HG03565 (cell line): Measurements from ENCODE around the gene ZCWPW1.
"Not testable (repeated sequence)": the region's sequence is repeated elsewhere in the genome, so short reads cannot be mapped to it uniquely, and the experiment has no call there.

Source experiments
- ATAC-seq: cut with Tn5 transposase; IDR thresholded peaks from one replicate; pipeline ENCODE4 v1.9.1; 2021; ENCODE audit warnings: mild to moderate bottlenecking, moderate library complexity; ENCODE audit not compliant: unreplicated experiment

ZCWPW1 gene

DNA sequence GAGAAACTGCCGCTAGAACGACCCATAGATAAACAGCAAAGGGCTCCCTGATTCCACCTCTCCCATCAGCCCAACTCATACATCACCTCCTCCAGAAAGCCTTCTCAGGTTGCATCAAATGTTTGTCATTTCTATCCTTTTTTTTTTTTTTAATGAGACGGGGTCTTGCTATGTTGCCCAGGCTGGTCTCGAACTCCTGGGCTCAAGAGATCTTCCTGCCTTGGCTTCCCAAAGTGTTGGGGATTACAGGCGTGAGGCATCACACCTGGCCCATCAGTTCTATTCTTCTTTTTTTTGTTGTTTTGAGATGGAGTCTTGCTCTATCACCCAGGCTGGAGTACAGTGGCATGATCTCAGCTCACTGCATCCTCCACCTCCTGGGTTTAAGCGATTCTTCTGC lies 28.5 kb upstream of the ZCWPW1 start:
- ATAC-seq = no peak

DNA sequence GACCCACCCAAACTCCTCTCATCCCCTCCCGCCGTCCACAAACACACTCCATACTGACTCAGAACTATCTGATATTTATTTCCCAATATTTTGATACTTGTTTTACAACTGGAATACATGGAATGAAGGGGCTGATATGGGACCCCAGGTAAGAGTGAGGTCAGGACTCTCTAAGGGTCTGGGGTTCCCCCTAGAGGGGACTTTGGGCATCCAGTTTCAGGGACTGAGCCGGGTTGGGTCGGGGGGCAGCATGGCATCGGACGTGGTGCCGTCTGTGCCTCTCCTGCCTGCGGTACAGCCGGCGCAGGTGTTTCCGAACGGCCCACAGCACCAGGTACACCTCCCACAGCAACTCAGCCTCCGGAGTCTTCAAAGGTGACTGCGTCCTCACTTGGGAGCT lies 28.1 kb upstream of the ZCWPW1 start:
- ATAC-seq = no peak

DNA sequence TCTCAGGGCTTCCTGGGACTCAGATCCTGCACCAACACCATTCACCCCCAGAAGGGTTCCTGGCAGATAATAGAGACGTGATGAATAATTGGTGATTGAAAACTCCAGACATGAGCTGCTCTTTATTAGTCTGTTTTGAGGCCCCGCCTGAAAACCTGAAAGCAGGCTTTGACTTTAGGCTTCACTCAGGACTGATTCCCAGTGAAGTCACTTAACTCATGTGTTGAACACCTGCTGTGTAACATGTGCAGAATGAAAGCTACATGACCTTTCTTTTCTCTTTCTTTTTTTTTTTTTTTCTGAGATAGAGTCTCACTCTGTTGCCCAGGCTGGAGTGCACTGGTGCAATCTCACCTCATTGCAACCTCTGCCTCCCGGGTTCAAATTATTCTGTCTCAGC lies 26.7 kb upstream of the ZCWPW1 start:
- ATAC-seq = no peak

DNA sequence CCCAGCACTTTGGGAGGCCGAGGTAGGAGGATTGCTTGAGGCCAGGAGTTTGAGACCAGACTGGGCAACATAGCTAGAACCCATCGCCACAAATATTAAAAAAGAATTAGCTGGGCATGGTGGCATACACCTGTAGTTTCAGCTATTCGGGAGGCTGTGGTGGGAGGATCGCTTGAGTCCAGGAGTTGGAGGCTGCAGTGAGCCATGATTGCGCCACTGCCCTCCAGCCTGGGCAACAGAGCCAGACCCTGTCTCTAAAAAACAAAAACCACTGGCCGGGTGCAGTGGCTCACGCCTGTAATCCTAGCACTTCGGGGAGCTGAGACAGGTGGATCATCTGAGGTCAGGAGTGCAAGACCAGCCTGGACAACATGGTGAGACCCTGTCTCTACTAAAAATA lies 25.4 kb upstream of the ZCWPW1 start:
- ATAC-seq = not testable (repeated sequence)

DNA sequence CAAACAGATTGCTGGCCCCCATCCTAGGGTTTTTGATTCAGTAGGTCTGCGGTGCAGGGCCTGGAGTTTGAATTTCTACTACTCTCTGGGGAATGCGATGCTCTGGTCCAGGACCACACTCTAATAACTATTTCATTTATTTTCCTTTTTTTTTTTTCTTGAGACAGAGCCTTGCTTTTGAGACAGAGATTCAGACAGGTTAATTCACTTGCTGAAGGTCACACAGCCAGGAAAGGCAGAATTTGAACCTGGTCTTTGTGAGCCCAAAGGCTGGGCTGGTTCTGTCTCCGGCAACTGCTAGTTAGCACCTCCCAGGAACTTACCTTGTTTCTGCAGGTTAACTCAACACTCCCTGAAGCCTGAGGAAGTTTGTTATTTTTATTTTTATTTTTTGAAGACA lies 24.0 kb upstream of the ZCWPW1 start:
- ATAC-seq = no peak

DNA sequence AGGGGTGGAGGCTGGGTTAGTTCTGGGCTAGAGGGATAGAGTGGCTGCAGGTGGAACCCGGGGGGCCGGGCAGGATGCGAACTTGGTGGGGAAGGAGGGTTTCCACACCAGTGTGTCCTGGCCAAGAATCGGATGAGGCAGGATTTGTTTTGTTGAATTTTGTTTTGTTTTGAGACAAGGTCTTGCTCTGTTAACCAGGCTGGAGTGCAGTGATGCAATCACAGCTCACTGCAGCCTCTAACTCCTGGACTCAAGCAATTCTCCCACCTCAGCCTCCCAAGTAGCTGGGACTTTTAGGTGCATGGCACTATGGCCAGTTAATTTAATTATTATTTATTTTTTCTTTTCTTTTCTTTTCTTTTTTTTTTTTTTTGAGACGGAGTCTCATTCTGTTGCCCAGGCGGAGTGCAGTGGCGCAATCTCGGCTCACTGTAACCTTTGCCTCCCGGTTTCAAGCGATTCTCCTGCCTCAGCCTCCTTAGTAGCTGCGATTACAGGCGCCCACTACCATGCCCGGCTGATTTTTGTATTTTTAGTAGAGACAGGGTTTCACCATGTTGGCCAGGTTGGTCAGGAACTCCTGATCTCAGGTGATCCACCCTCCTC lies 20.8 kb upstream of the ZCWPW1 start:
- ATAC-seq = no peak

DNA sequence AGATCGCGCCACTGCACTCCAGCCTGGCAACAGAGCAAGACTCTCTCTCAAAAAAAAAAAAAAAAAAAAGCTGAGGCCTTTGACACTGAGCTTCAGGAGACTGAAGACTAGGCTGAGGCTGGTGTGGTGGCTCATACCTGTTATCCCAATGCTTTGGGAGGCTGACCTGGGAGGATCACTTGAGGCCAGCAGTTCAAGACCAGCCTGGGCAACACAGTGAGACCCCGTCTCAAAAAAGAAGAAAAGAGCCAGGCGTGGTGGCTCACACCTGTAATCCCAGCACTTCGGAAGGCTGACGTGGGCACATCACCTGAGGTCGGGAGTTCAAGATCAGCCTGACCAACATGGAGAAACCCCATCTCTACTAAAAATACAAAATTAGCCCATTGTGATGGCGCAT lies 18.9 kb upstream of the ZCWPW1 start:
- ATAC-seq = not testable (repeated sequence)

DNA sequence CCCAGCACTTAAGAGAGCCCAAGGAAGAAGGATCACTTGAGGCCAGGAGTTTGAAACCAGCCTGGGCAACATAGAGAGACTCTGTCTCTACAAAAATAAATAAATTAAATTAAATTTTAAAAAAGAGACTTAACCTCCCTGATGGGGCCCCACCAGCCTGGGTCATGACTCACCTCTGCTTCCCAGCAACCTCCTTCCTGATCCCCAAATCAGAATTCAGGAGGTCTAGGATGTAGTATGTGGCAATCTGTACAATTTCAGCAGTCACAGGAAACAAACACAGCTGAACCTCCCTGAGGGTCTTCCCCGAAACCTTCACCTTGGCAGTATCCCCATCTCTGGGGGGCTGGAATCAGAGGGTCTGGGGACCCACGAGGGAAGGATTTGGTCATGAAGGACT lies 17.5 kb upstream of the ZCWPW1 start:
- ATAC-seq = no peak

DNA sequence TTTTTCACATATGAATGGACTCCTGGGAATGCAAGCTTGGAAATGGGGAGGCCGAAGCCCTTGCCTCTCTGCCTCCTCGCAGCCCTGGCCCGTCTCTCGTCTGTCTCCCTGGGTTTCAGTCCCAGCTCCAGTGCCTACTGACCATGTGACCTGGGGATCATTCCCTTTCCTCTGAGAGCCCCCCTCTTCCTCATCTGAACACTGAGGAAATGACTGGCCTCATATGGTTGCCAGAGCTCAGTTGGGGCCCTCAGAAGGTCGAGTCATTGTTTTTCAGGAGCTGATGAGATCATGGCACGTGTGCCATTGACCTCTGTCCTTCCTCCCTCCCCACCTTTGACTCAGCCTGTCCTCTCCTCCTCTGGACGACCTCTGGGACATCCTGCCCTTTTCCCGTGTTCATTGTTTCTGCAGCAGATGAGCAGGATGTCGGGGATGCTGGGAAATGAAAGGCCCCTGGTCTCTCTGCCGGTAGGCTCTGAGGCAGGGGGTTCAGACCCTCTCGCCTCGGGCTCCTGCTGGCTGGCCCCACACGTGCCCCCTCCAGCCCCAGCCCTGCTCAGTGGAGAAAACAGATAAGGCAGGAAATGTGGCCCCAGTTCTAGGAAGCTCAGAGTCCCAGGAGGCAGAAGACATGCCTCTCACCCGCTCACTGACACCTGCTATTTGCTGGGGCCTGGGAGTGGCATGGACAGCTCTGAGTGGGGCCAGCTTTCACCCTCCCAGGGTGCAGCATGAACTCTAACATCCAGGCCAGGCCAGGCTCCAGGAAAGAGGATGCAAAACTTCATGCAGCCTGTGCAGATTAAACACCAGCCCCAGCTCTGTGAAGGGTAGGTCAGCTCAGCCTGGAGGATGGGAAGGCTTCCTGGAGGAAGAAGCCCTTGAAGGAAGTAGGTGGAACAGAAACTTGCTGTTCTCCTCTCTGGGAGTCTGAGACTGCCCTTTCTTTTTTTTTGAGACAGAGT lies 16.1 kb upstream of the ZCWPW1 start:
- no peak for ATAC-seq

DNA sequence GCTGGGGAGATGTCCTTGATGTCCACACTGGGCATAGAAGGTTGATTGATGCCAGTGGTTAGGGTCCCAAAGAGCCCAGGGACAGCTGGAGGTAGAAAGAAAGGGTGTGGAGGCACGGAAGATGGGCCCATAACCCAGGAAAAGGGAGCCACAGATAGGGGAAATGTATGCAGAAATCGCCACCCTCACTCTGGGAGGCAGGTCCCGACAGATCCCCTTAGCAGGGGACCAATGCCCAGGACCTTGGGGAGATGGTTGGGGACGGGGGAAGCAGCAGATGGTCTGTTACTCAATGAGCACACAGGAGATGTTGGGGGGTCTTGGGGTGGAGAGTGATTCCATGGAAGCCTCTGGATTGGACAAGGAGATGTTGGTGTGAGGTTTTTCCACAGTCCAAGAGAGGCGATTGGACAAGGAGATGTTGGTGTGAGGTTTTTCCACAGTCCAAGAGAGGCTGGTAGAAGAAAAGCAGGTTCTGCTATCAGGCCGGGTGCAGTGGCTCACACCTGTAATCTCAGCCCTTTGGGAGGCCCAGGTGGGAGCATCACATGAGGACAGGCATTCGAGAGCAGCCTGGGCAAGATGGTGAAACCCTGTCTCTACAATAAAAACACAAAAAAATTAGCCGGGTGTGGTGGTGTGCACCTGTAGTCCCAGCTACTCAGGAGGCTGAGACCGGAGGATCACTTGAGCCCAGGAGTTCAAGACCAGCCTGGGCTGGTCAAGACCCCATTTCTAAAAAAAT lies 14.8 kb upstream of the ZCWPW1 start:
- ATAC-seq = no peak

DNA sequence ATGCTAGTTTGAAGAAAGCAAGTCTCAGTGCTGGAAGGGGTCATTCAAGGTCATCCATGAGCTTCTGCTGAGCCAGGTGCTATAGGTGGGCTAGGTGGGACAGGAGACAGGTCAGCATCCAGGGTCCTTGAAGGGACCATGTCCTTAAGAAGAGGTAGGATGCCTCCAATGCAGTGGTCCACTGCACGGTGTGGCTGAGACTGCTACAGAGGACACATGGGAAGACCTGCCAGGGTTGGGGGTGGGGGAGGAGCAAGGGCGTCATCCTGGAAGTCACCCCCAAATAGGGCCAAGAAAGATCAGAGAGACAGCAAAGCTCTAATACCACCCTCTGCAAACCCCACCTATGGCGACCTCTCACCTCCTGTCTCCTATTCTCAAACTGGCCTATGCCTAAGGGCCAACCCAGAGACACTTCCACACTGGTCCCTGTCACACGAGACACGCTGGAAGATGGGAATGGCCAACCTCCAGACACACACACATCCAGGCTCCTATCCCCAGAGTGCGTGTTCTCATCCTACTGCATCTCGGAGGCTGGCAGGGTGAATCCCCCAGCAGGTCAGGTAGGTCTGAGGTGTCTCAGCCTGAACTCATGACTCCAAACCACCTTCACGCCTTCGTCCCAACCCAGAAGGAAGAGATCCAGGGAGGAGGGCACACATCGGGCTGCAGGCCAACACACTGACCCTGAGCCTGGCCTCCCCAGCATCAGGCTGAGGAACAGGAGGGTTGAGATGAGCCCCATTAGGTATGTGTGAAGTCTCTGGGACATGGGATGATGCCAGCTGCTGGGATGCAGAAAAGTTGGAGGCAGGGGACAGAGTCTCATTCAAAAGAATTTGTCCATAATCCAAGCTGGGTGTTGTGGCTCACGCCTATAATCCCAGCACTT lies 13.4 kb upstream of the ZCWPW1 start:
- no peak for ATAC-seq

DNA sequence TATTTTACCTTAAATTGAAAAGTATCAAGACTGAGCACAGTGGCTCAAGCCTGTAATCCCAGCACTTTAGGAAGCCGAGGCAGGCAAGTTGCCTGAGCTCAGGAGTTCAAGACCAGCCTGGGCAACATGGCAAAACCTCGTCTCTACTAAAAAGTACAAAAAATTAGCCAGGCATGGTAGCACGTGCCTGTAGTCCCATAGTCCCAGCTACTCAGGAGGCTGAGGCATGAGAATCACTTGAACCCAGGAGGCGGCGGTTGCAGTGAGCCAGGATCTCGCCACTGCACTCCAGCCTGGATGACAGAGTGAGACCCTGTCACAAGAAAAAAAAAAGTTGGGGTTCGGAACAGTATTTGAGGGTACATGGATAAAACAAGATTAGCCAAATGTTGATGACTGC lies 10.7 kb upstream of the ZCWPW1 start:
- ATAC-seq = not testable (repeated sequence)

DNA sequence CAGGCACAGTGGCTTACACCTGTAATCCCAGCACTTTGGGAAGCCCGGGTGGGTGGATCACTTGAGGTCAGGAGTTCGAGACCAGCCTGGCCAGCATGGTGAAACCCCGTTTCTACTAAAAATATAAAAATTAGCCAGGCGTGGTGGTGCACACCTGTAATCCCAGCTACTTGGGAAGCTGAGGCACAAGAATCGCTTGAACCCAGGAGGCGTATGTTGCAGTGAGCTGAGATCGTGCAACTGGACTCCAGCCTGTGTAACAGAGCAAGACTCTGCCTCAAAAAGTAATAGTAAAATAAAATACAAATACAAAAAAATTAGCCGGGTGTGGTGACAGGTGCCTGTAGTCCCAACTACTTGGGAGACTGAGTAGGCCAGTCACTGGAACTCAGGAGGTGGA lies 10.2 kb upstream of the ZCWPW1 start:
- ATAC-seq = not testable (repeated sequence)

DNA sequence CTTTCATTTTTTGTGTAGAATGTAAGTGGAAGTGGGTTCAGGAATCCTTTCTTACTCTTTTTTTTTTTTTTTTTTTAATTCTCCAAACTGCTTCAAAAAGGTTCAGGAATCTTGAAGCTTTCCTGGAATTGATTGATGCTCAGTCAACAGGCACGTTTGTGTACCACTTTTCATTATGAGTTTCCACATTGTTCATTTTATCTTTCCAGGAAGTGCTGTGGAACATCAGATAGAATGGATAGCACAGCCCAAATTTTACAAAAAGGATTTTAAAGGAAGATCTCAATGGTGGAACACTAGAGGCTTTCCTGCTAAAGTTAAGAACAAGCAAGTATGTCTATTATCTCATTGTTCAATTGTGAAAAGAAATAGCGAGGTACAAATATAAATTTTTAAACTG lies 9.7 kb upstream of the ZCWPW1 start:
- ATAC-seq = no peak

DNA sequence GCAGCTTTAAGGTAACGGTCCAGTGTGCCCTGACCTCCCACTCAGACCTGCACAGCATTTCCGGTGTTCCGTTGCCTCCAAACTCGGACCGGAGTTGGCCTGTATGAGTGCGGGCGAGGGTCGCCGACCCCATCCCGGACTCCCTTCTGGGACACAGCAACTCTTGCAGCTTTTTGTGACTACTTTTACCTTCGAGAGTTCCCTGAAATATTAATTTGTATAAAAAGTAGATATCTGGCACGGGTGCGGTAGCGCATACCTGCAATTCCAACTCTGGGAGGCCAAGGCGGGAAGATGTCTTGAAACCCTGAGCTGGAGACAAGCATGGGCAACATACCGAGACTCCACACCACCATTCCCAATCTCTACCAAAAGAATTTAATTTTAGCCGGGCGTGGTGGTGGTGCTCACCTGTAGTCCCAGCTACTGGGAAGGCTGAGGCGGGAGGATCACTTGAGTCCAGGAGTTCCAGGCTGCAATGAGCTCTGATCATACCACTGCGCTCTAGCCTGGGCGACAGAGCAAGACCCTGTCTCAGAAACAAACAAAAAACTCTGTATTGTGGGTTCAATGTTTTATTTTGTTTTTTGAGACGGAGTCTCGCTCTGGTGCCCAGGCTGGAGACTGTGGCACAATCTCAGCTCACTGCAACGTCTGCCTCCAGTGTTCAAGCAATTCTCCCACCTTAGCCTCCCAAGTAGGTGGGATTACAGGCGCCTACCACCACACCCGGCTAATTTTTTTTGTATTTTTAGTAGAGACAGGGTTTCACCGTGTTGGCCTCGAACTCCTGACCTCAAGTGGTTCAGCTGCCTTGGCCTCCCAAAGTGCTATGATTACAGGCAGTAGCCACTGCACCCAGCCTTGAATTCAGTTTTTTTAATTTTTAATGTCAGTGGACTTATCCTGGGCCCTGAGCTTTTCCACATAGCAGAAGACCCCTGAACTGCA lies 8.9 kb upstream of the ZCWPW1 start:
- no peak for ATAC-seq

DNA sequence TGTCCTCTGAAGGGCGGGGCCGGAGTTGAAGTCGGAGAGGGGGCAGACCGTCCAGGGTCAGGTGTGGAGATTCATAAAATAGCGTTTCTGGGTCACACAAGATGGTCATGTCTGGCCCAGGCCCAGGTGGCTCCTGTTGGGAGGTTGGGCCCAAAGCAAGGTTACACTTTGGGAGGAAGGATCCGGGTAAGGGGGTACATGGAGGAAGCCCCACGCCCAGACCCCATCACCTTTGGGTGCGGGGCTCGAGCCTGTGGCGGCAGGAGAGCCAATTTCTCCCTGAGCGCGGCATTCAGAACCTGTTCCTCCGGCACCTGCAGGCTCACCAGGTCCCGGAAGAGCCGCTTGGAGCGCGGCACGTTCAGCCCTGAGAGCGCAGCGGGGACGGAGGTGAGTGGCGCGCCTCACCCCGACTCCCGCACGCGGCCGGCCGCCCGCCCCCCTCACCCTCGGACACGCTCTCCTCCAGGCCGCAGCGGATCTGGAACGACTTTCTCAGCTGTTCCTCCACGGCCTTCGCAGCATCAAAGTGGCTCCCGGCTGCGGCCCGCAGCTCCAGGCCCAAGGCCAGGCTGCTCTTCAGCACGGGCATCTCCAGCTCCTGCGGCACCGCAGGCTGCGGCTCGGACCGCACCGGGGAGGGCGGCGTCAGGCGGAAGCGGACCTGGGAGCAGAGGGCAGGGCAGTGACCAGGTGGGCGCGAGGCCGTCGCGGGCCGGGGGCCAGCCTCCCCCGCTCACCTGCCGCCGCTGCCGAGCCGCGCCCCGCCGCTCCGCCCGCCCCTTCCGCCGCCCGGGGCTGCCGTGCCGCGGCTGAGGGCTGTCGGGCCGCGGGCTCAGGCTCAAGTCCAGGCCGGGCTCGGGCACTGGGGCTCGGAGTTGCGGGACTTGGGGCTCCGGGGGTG lies 7.2 kb upstream of the ZCWPW1 start:
- ATAC-seq = peak; percentile 24

DNA sequence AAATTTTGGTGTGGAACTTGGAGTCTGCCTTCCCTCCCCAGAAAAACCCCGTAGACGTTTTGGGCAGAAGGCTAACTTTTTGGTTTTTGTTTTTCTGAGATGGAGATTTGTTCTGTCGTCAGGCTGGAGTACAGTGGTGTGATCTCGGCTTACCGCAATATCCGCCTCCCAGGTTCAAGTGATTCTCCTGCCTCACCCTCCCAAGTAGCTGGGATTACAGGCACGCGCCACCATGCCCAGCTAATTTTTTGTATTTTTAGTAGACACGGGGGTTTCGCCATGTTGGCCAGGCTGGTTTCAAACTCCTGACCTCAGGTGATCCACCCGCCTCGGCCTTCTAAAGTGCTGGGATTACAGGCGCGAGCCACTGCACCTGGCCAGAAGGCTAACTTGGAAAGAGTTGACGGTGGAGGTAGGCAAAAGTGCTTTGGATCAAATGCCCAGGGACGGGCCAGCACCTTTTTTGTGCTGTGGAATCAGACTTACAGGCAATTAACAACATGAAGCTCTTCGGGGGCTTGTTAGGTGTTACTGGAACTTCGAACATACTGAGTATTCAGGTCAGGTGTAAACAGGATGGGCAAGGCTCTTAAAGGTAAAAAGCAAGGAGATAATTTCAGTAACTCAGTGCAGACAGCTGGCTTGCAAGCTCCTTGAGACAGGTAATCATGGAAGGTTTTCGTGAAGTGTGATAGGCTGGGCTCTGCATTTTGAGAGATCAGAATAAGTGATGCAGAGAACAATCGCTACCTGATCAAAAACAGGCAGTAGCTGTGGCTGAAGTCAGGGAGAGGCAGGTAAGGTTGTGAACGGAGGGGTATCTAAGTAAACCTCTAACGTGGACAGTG lies 6.0 kb upstream of the ZCWPW1 start:
- ATAC-seq = no peak
